ENCODE results near the gene VIPR2. TPM values are rescaled to one million over a fixed set of nuclear protein-coding genes. Genes with fewer than 3 reads are reported as not detected.
"Not testable (repeated sequence)": the region's sequence is repeated elsewhere in the genome, so short reads cannot be mapped to it uniquely, and the experiment has no call there.

Gene VIPR2
- total RNA-seq, 1 donor from 2014 or later, result 15.2 TPM

GRCh38 chr7:158999496-158999895, 145.2 kb downstream of the VIPR2 start:
- DNase-seq (no peak), ATAC-seq (ENCODE audit: poor library complexity) (no peak)
- intact Hi-C loops (cut with DNase I), result no loop called here

GRCh38 chr7:158998261-158998660, 146.4 kb downstream of the VIPR2 start:
- DNase-seq; intact Hi-C loops (cut with DNase I); ATAC-seq (ENCODE audit: poor library complexity): not testable (repeated sequence)

GRCh38 chr7:158997471-158997870, 147.2 kb downstream of the VIPR2 start:
- ATAC-seq (ENCODE audit: poor library complexity), result no peak
- DNase-seq, result no peak
- intact Hi-C loops (cut with DNase I), result no loop called here

- ATAC-seq (ENCODE audit: poor library complexity), result no peak
Measured at GRCh38 chr7:158997110-158997453, 147.6 kb downstream of the VIPR2 start.

GRCh38 chr7:158996214-158997109, 148.2 kb downstream of the VIPR2 start:
- intact Hi-C loops (cut with DNase I), result no loop called here
- ATAC-seq (ENCODE audit: poor library complexity), result no peak
- DNase-seq, result no peak

More at GRCh38 chr7:158997110-158997453, 147.6 kb downstream of the VIPR2 start:
- intact Hi-C loops (cut with DNase I), result no loop called here
- DNase-seq, result no peak

- DNase-seq (no peak), ATAC-seq (ENCODE audit: poor library complexity) (no peak)
- intact Hi-C loops (cut with DNase I), result no loop called here
Measured at GRCh38 chr7:158995514-158995913, 149.2 kb downstream of the VIPR2 start.

GRCh38 chr7:158994687-158995086, 150.0 kb downstream of the VIPR2 start:
- DNase-seq, result no peak
- no peak for ATAC-seq (ENCODE audit: poor library complexity)
- intact Hi-C loops (cut with DNase I), result no loop called here

GRCh38 chr7:158993591-158993990, 151.1 kb downstream of the VIPR2 start:
- intact Hi-C loops (cut with DNase I), result no loop called here
- no peak for ATAC-seq (ENCODE audit: poor library complexity)
- no peak for DNase-seq

- DNase-seq (no peak), ATAC-seq (ENCODE audit: poor library complexity) (no peak)
- intact Hi-C loops (cut with DNase I), result no loop called here
Measured at GRCh38 chr7:158992759-158993158, 151.9 kb downstream of the VIPR2 start.

GRCh38 chr7:158991824-158992621, 152.6 kb downstream of the VIPR2 start:
- no peak for ATAC-seq (ENCODE audit: poor library complexity)
- DNase-seq, result no peak
- intact Hi-C loops (cut with DNase I), result no loop called here

- DNase-seq, result no peak
- intact Hi-C loops (cut with DNase I), result no loop called here
- no peak for ATAC-seq (ENCODE audit: poor library complexity)
Measured at GRCh38 chr7:158988996-158989395, 155.7 kb downstream of the VIPR2 start.

GRCh38 chr7:158988302-158988862, 156.3 kb downstream of the VIPR2 start:
- no peak for DNase-seq
- no peak for ATAC-seq (ENCODE audit: poor library complexity)
- intact Hi-C loops (cut with DNase I), result no loop called here

- DNase-seq (no peak), ATAC-seq (ENCODE audit: poor library complexity) (no peak)
- intact Hi-C loops (cut with DNase I), result no loop called here
Measured at GRCh38 chr7:158987691-158988090, 157.0 kb downstream of the VIPR2 start.

GRCh38 chr7:158985583-158985982, 159.1 kb downstream of the VIPR2 start:
- ATAC-seq (ENCODE audit: poor library complexity), result peak; percentile 66
- no peak for DNase-seq
- intact Hi-C loops (cut with DNase I), result no loop called here

- ATAC-seq (ENCODE audit: poor library complexity); intact Hi-C loops (cut with DNase I); DNase-seq: not testable (repeated sequence)
Measured at GRCh38 chr7:158984007-158984406, 160.7 kb downstream of the VIPR2 start.

- DNase-seq; intact Hi-C loops (cut with DNase I); ATAC-seq (ENCODE audit: poor library complexity): not testable (repeated sequence)
Measured at GRCh38 chr7:158982080-158982479, 162.6 kb downstream of the VIPR2 start.

GRCh38 chr7:158979635-158980351, 164.9 kb downstream of the VIPR2 start:
- ATAC-seq (ENCODE audit: poor library complexity) (no peak), DNase-seq (no peak)
- intact Hi-C loops (cut with DNase I), result loop anchor here (2.0 kb wide), 1 partner anchor 283 kb away; no protein-coding TSS in a partner anchor

- intact Hi-C loops (cut with DNase I), result loop anchor here (2.0 kb wide), 1 partner anchor 282 kb away; no protein-coding TSS in a partner anchor
- no peak for DNase-seq
- no peak for ATAC-seq (ENCODE audit: poor library complexity)
Measured at GRCh38 chr7:158979023-158979529, 165.6 kb downstream of the VIPR2 start.
